Raji (cell line): ENCODE measurements around the gene TNFAIP1.

Source experiments
- POLR2A ChIP-seq: IDR thresholded peaks from 2 replicates; pipeline ENCODE4 v1.6.1; 2011; ENCODE audit warnings: low read depth, low read length, control low read depth; ENCODE audit not compliant: insufficient read depth

The TNFAIP1 gene

GRCh38 chr17:28338056-28338768, 2.7 kb downstream of the TNFAIP1 start:
- TF ChIP-seq POLR2A, result no peak

GRCh38 chr17:28339431-28339830, 3.9 kb downstream of the TNFAIP1 start:
- no peak for TF ChIP-seq POLR2A

GRCh38 chr17:28340374-28340773, 4.8 kb downstream of the TNFAIP1 start:
- TF ChIP-seq POLR2A, result no peak

- TF ChIP-seq POLR2A, result no peak
Measured at GRCh38 chr17:28341516-28341915, 6.0 kb downstream of the TNFAIP1 start.

DNA sequence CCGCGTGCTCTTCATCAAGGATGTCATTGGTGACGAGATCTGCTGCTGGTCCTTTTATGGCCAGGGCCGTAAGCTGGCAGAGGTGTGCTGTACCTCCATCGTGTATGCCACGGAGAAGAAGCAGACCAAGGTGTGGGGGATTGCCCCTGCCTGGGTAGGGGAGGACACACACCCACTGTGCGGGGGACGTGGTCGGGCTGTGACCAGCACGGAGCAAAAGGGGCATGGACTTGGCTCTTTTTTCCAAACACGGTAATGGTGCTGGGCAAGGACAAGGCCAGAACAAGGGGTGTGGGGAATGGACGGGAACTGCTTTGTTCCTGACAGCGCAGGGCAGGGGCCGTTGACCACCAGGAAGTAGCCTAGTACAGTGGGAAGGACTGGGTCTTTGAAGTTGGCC, 6.8 kb downstream of the TNFAIP1 start:
- TF ChIP-seq POLR2A, result no peak

GRCh38 chr17:28343491-28343932, 8.0 kb downstream of the TNFAIP1 start:
- TF ChIP-seq POLR2A, result 0 out of 2 replicates have a peak, but pooled peaks have one; percentile 11

- TF ChIP-seq POLR2A, result no peak
Measured at GRCh38 chr17:28344011-28344410, 8.4 kb downstream of the TNFAIP1 start.

- TF ChIP-seq POLR2A, result no peak
Measured at GRCh38 chr17:28344435-28344901, 8.9 kb downstream of the TNFAIP1 start.

DNA sequence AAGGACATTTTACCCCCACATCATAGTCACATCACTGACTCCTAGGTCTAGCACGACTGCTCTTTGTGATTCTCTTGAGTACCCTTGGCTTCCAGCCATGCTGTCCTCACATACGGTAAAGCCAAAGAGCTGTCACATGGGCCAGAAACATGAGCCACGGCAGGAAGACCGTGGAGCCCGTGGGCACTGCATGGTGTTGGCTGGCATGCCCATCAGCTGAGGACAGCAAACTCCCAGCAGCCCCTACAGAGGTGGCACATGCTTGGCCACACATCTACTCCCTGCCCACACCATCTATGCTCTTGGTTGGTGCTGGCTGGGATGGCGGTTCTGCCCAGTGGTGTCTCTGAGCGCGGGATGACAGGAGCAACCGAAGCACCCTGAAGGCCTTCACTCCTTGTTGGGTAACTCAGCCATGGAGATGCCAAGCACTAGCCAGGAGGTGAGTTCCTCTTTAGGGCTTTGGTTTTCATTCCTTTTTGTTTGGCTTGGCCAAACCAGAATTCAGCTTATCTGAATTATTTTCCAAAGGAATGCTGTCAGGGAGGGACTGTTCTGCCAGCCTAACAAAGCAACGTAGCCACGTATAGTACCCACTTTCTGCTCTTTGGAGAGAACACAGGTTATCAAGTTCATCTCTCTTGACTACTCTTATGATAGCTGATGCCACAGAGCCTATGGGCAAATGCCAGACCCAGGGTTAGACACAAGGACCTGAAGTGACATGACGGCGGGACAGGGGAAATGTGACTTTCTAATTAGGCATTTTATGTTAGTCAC, 10.0 kb downstream of the TNFAIP1 start:
- TF ChIP-seq POLR2A, result no peak

- no peak for TF ChIP-seq POLR2A
Measured at GRCh38 chr17:28346199-28346580, 10.6 kb downstream of the TNFAIP1 start.

DNA sequence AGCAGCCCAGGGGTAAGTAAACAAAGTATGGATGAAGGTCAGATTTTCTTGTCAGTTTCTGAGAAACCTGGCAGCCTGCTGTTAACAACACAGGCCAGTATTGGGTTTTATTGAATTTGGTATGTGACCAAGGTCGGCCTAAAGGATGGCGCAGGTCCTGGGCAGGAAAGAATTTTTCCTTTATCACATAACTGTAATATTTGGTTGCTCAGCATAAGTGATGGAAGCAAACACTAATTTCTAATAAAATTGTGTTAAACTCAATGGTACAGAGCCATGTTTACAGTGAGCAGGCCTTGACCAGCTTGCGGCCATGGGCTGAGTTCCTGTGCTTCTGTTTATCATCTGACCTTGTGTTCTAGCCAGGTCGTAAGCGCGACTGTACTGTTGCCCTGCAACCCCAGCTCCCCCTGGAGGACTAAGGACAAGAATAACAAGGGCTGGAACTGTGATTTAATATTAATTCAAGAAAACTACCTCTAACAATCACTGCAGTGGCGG, 11.2 kb downstream of the TNFAIP1 start:
- TF ChIP-seq POLR2A, result no peak

- TF ChIP-seq POLR2A, result no peak
Measured at GRCh38 chr17:28347261-28347891, 11.8 kb downstream of the TNFAIP1 start.

GRCh38 chr17:28348979-28349378, 13.4 kb downstream of the TNFAIP1 start:
- TF ChIP-seq POLR2A, result no peak

DNA sequence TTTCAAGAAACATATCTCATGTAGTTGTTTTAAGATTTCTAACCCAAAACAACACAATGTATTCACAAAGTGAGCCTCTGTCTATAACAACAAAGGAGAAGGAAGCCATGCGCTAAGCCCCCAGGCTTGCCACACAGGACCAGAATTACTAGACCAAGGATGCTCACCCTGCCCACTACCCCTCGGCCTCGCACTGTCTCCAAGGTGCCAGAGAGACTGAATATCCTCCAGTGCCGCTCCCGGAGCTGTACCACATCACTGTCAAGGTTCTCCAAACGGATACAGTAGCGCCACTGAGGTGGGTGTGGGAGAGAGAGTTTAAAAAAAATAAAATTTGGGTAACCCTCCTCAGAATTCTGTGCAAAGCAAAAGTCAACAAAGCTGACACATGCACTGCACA, 14.7 kb downstream of the TNFAIP1 start:
- TF ChIP-seq POLR2A, result no peak

GRCh38 chr17:28357061-28357900, 21.7 kb downstream of the TNFAIP1 start, which contains the start of gene POLDIP2:
POLDIP2 (minus strand) TSS chr17:28357527; CDS start chr17:28357448, 79 bp downstream.
- TF ChIP-seq POLR2A, result peak; percentile 80
